Stimulated activated CD4-positive, alpha-beta T cell treated with anti-CD3 and anti-CD28 coated beads, Interleukin-4, amount 100 ng/mL, for 1 hour (primary cell): ENCODE data around the gene IL36G.

Source experiments
- DNase-seq: peaks from one replicate; pipeline ENCODE4 v3.0.0-alpha.2; 2020

IL36G gene

GRCh38 chr2:112973156-112973555 is 4.7 kb upstream of the IL36G start:
- no peak for DNase-seq

GRCh38 chr2:112979731-112980130 is 1.9 kb downstream of the IL36G start:
- DNase-seq = no peak

- DNase-seq = no peak
These were observed 2.7 kb downstream of the IL36G start for GRCh38 chr2:112980537-112980936.

- DNase-seq = peak; percentile 21
These were observed 7.3 kb downstream of the IL36G start for GRCh38 chr2:112985090-112985489.

- no peak for DNase-seq
These were observed 11.8 kb downstream of the IL36G start for GRCh38 chr2:112989611-112990010.

- DNase-seq = no peak
These were observed 16.0 kb downstream of the IL36G start for GRCh38 chr2:112993831-112994230.

- no peak for DNase-seq
These were observed 16.8 kb downstream of the IL36G start for GRCh38 chr2:112994648-112995047.

GRCh38 chr2:112995346-112995920 is 17.6 kb downstream of the IL36G start:
- peak; percentile 16 for DNase-seq

GRCh38 chr2:112996635-112997034 is 18.8 kb downstream of the IL36G start:
- peak; percentile 42 for DNase-seq

- no peak for DNase-seq
These were observed 19.3 kb downstream of the IL36G start for GRCh38 chr2:112997151-112997550.

- DNase-seq = no peak
These were observed 22.6 kb downstream of the IL36G start for GRCh38 chr2:113000436-113000835.

GRCh38 chr2:113002677-113003076 is 24.9 kb downstream of the IL36G start:
- no peak for DNase-seq

- no peak for DNase-seq
These were observed 27.3 kb downstream of the IL36G start, which contains the start of gene IL36A for GRCh38 chr2:113005030-113005509. Gene IL36A, plus strand, starts transcription at chr2:113005459. Its CDS starts 413 bp downstream, at chr2:113005872.

GRCh38 chr2:113007250-113007649 is 29.4 kb downstream of the IL36G start:
- no peak for DNase-seq

GRCh38 chr2:113009622-113010021 is 31.8 kb downstream of the IL36G start:
- no peak for DNase-seq

GRCh38 chr2:113010088-113010487 is 32.3 kb downstream of the IL36G start:
- DNase-seq = no peak

- no peak for DNase-seq
These were observed 33.3 kb downstream of the IL36G start for GRCh38 chr2:113011108-113011507.

- no peak for DNase-seq
These were observed 34.9 kb downstream of the IL36G start for GRCh38 chr2:113012436-113013335.

- DNase-seq = no peak
These were observed 35.5 kb downstream of the IL36G start for GRCh38 chr2:113013336-113013661.

- no peak for DNase-seq
These were observed 36.3 kb downstream of the IL36G start for GRCh38 chr2:113014067-113014466.

GRCh38 chr2:113015042-113015441 is 37.2 kb downstream of the IL36G start:
- no peak for DNase-seq

GRCh38 chr2:113015655-113016054 is 37.8 kb downstream of the IL36G start:
- no peak for DNase-seq

- DNase-seq = no peak
These were observed 40.7 kb downstream of the IL36G start for GRCh38 chr2:113018509-113018908.

- no peak for DNase-seq
These were observed 43.5 kb downstream of the IL36G start for GRCh38 chr2:113021312-113021711.
